Measurements from ENCODE around the gene RBP2. TPM values are rescaled to one million over a fixed set of nuclear protein-coding genes. Genes with fewer than 3 reads are reported as not detected.

RBP2 gene
- total and polyA plus RNA-seq, 2 of the 8 experiments (the other 6 are each of a cell fraction or from before 2014, with no cell fraction given) = not detected

- TF ChIP-seq FOSL1 (IDR thresholded peaks at IDR 0.05; ENCODE audit: insufficient read depth, low read depth, low read length) = no peak
- TF ChIP-seq TEAD4 (IDR thresholded peaks at IDR 0.05; ENCODE audit: low read depth, low read length) = no peak
- TF ChIP-seq CREB1 (IDR thresholded peaks at IDR 0.05) = no peak
- no peak for TF ChIP-seq SUZ12 (IDR thresholded peaks at IDR 0.05; ENCODE audit: low read length)
- no peak for TF ChIP-seq EGR1 (IDR thresholded peaks at IDR 0.05; ENCODE audit: borderline replicate concordance, low read depth, low read length)
- 0 out of 2 replicates have a peak, but pooled peaks have one; percentile 34 for TF ChIP-seq YY1 (IDR thresholded peaks at IDR 0.05; ENCODE audit: low read depth, low read length)
- TF ChIP-seq HDAC6 (IDR thresholded peaks at IDR 0.05; ENCODE audit: low read depth, low read length) = no peak
- TF ChIP-seq CHD1 (IDR thresholded peaks at IDR 0.05; ENCODE audit: low read depth, low read length) = no peak
- TF ChIP-seq, protein P1, sequence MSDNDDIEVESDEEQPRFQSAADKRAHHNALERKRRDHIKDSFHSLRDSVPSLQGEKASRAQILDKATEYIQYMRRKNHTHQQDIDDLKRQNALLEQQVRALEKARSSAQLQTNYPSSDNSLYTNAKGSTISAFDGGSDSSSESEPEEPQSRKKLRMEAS (IDR thresholded peaks at IDR 0.05) = no peak
- TF ChIP-seq CEBPB (IDR thresholded peaks at IDR 0.05; ENCODE audit: low read depth, low read length) = peak; percentile 98
- TF ChIP-seq GABPA (IDR thresholded peaks at IDR 0.05; ENCODE audit: borderline replicate concordance, insufficient read depth, low read length) = no peak
- TF ChIP-seq MAFK (IDR thresholded peaks at IDR 0.05; ENCODE audit: low read depth, low read length) = no peak
- TF ChIP-seq NRF1 (IDR thresholded peaks at IDR 0.05; ENCODE audit: low read depth, low read length) = no peak
- TF ChIP-seq JUN (IDR thresholded peaks at IDR 0.05; ENCODE audit: low read depth, low read length) = no peak
These were observed 48.8 kb downstream of the RBP2 start (continued) for GRCh38 chr3:139427283-139428060.
